ENCODE results near the gene DDX10.

GRCh38 chr11:108766596-108767173, 101.8 kb downstream of the DDX10 start:
- TF ChIP-seq, protein P1, sequence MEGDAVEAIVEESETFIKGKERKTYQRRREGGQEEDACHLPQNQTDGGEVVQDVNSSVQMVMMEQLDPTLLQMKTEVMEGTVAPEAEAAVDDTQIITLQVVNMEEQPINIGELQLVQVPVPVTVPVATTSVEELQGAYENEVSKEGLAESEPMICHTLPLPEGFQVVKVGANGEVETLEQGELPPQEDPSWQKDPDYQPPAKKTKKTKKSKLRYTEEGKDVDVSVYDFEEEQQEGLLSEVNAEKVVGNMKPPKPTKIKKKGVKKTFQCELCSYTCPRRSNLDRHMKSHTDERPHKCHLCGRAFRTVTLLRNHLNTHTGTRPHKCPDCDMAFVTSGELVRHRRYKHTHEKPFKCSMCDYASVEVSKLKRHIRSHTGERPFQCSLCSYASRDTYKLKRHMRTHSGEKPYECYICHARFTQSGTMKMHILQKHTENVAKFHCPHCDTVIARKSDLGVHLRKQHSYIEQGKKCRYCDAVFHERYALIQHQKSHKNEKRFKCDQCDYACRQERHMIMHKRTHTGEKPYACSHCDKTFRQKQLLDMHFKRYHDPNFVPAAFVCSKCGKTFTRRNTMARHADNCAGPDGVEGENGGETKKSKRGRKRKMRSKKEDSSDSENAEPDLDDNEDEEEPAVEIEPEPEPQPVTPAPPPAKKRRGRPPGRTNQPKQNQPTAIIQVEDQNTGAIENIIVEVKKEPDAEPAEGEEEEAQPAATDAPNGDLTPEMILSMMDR (IDR thresholded peaks at IDR 0.05; ENCODE audit: insufficient read depth, low read depth, low read length): no peak
- TF ChIP-seq EZH2 (IDR thresholded peaks at IDR 0.05; ENCODE audit: insufficient read depth, low read length): no peak
